Omental fat pad (tissue), 4 donors: Measurements from ENCODE around the gene HSF5. TPM values are rescaled to one million over a fixed set of nuclear protein-coding genes. Genes with fewer than 3 reads are reported as not detected.
A peak's percentile ranks its signal among the peaks of the same experiment; 100 is the strongest.

Source experiments
- ATAC-seq: fragments of 150-250 bp; one replicate; pipeline ENCODE4 v1.9.1; 2016; ENCODE audit warnings: mild to moderate bottlenecking, moderate library complexity; ENCODE audit not compliant: low FRiP score
- DNase-seq: peaks from one replicate; pipeline ENCODE4 v3.0.0-alpha.2; 2019; ENCODE audit warnings: low spot score
- total RNA-seq, 4 donors: library from RNA; depleted of rRNA; stranded (reverse); fragments of >200 nt; gene quantifications; one replicate each; pipeline ENCODE4 v1.1.0, GENCODE V29; 2016
- TF ChIP-seq, protein P1 (sequence below), 3 donors: fragments of 450-650 bp; IDR thresholded peaks; one replicate each; pipeline ENCODE4 v1.5.1; 2016 to 2017; ENCODE audit warnings: antibody characterized with exemption in 3 of 3, mild to moderate bottlenecking in 3 of 3, moderate library complexity in 2 of 3

Gene HSF5
- total RNA-seq, 4 donors from 2014 or later = 0.13 to 0.24 TPM; not detected in 2

DNA sequence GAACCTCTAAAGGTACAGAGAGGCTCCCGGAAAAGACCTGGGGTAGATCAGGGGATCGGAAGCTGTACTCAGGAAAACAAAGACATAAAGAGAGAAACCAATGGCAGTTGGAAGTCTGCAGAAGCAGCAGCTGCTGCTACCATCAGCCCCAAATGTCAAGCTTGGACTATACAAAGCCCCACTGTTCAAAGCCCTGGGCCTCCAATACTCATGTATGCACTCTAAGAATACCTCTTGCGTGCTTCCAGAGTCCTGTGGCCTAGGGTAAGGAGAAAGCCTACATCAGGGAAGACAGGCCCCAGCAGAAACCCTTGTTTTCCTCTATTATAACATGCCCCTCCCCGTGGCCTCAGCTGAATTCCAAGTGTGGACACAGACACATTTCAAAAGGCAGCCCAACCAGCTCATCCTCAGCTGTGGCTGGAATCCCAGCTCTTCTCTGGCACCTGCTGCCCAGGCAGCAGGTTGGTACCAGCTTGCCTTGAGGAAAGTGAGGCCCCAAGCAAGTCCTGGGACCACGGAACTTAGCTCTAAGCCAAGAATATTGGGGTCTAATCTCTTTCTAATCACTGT, 45.5 kb upstream of the HSF5 start:
- ATAC-seq (no peak), DNase-seq (no peak)
- TF ChIP-seq, protein P1, sequence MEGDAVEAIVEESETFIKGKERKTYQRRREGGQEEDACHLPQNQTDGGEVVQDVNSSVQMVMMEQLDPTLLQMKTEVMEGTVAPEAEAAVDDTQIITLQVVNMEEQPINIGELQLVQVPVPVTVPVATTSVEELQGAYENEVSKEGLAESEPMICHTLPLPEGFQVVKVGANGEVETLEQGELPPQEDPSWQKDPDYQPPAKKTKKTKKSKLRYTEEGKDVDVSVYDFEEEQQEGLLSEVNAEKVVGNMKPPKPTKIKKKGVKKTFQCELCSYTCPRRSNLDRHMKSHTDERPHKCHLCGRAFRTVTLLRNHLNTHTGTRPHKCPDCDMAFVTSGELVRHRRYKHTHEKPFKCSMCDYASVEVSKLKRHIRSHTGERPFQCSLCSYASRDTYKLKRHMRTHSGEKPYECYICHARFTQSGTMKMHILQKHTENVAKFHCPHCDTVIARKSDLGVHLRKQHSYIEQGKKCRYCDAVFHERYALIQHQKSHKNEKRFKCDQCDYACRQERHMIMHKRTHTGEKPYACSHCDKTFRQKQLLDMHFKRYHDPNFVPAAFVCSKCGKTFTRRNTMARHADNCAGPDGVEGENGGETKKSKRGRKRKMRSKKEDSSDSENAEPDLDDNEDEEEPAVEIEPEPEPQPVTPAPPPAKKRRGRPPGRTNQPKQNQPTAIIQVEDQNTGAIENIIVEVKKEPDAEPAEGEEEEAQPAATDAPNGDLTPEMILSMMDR (IDR thresholded peaks at IDR 0.05) = no peak

DNA sequence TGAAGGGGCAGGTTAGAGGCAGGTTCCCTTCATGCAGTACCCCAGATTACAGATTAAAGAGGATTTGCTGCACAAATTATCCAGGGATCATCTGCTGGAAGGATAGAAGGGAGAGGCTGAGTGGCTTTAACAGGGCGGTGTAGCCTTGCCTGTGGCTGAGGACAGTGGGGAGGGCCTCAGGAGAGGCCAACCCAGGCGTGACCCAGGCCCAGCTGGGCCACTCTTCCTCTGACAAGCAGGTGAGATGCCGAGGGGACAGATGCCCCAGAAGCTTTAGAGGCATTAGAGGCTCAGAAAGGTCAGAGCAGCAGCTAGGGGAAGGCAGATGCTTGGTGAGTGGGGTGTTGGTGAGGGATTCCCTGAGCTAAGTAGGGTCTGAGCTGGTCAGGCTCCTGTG, 44.3 kb upstream of the HSF5 start:
- DNase-seq = no peak
- no peak for ATAC-seq
- TF ChIP-seq, protein P1 (IDR thresholded peaks at IDR 0.05) = no peak

DNA sequence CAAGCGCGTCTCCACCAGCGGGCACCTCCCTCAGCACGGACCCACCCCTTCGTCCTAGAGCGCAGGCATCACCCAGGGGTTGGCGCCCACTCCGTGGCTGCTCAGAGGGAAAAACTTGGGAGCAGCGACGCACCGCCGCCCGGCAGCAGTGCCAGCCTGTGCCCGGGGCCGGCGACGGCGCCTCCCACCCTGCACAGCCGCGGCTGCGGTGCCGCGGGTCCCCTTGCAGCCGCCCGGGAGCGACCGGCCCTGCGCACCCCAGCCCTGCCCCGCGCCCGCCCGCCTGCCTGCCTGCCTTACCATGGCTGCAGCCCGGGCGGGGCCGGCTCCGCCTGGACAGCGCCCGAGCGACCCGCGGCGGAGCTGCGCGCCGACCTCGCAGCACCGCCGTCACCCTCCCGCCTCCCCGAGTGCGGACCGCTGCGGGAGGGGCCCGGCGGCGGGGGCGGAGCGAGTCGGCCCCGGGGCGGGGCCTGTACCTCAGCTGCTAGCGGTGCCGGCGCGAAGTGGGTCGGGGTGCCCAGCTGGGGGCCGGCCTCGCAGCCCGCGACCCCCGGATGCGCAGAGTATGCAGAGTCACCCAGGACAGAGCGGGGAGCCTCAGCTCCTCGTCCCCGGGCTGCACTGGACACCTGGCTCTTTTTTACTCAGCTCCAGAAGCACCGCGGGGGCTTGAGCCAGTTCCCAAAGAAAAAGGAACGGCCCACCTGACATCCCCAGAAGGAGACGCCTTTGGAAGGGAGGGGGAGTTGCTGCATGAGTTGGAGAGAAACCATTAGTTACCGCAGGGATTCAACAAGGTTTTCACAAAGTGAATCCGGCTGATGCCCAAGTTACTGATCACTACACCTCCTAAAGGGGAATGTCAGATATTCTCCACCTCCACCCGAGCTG, 43.7 kb upstream of the HSF5 start:
- DNase-seq = no peak
- TF ChIP-seq, protein P1 (IDR thresholded peaks at IDR 0.05) = no peak

DNA sequence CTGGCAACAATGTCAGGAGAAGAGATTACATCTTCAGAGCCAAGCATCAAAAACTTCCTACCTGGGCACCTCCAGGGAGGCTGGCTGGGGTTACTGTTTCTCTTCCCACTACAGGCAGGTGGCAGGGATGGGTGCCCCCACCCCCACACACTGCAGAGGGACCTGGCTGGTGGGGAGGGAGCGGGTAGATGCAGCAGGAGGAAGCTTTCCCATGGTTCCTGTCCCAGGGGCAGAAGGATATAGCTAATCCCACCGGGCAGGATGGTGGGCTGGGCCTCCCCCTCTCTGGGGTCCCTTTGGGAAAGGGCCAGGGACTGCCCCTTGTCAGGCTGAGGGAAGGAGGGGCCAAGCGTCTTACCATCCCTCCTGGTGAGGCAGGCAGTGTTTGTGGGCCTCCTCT, 42.9 kb upstream of the HSF5 start:
- ATAC-seq = no peak
- TF ChIP-seq, protein P1 (IDR thresholded peaks at IDR 0.05) = no peak
- no peak for DNase-seq

More for the DNA sequence above, 43.7 kb upstream of the HSF5 start:
- peak; percentile 88 for ATAC-seq

DNA sequence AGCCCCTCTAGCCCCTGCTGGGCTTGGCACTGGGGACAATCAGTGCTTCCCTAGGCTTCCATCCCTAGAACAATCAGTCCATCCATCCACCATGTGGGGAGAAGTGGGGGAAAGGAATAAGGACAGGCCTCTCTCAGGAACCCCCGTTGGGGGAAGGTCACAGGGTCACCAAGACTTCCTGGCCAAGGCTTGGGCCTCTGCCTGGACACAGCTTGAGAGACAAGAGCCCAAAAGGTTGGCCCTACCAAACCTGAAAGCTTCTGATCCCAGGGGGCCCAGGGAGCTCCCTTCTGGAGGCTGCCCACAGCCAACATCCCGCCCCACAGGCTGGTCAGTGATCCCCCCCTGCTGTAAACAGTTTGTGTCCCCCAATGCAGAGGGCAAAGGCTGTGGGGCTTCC, 42.4 kb upstream of the HSF5 start:
- DNase-seq (no peak), ATAC-seq (no peak)
- TF ChIP-seq, protein P1 (IDR thresholded peaks at IDR 0.05) = no peak

DNA sequence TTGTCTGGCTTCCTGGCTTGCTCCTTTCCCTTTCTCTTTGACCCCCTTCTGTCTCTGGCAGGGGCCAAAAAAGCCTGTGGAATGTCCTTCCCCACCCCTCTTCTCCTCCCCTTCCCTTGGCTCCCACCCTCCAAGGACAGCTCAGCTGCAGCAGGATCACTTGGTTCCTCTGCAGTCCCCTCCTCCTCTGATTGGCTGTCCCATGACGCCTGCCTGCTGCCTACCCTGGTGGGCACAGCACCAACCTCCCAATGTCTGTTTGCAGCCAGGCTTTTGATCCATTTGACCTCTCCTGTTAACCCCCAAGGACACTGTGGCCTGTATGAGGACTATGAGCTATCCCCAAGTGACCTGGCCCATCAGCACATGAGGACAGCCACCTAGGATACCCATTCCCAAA, 41.1 kb upstream of the HSF5 start:
- DNase-seq (no peak), ATAC-seq (no peak)
- TF ChIP-seq, protein P1 (IDR thresholded peaks at IDR 0.05) = no peak

DNA sequence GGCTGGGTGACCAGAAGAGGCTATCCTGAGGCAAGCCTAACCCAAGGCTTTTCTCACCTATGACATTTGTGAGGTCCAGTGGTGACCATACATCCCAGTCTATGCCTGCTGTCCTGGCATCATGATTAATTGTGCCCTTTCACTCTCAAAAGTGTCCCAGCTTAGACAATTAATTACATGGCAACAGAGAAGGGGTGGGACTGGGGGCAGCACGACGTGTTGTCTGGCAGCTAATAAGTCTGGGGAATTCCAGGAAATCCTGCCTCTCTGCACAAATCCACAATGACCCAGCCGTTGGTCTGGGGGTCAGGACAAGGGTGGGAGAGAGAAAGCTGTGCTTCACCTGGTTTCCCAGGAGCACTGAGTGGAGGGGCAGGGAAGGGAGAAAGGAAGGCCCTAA, 40.2 kb upstream of the HSF5 start:
- ATAC-seq = no peak
- DNase-seq = no peak
- TF ChIP-seq, protein P1 (IDR thresholded peaks at IDR 0.05) = no peak
